GM19035 (cell line): ENCODE data around the gene BTAF1.
"Not testable (repeated sequence)": the region's sequence is repeated elsewhere in the genome, so short reads cannot be mapped to it uniquely, and the experiment has no call there.

Source experiments
- ATAC-seq: cut with Tn5 transposase; IDR thresholded peaks from one replicate; pipeline ENCODE4 v1.9.1; 2021; ENCODE audit not compliant: unreplicated experiment

BTAF1 gene

DNA sequence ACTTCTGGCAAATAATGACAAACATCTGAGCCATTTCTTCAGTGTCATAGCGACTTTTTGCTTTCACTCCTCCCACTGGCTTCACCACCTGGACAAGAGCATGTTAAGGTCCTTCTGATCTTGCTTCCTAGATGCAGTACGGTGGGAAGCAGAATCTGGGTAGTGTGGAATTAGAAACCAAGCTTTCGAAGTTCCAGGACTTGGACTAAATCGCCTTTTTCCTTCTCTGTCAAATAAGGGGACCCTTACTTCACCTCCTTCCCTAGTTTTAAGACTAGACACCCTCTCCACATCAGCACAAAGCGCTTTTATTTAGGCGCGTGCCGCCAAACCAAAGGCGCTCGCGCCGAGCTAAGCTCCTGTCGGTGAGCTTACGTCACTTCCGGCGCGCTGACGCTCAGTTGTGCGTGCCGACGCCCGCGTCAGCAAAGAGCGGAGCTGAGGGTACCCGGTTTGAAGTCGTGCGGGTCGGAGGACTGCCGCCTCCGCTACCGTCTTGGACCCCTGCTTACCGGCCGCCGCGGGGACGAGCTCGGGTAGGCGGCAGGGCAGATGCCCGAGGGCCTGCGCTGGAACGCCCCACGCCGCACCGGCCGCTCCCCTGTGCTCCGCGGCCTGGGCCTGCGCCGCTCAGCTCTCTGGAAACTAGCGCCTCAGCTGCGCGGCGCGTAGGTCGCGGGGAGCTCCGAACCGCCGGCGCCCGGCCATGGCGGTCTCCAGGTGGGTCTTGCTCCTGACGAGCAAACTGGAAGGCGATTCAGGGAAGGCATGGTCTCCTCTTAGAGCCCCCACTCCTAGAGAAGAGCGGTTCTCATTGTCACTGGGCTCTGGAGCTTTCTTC is at the start of gene BTAF1:
TSS of gene BTAF1 (plus strand) at position 400 of the 841 bp plus-strand sequence. CDS start at position 707, 307 bp downstream.
- ATAC-seq: peak; percentile 98

- no peak for ATAC-seq
Observed at GRCh38 chr10:91875156-91875555, 48.4 kb upstream of the BTAF1 start.

DNA sequence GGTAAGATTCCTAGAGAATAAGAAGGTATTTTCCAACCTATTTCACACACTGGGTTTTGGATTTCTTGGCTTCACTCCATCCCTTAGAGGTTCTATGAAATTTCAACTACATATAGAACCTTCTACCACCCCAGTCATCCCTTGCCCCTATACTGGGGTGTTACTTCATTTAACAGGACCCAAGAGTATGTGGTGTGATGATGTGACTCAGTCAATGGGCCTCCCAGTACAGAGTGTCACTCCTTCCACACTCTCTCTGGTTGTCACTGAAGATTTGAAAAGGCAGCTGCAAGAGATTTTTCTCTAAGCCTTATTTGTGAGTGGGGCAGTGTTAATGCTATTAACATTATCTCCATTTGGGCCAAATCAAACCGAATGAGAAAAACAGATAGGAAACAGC is 47.8 kb upstream of the BTAF1 start:
- no peak for ATAC-seq

DNA sequence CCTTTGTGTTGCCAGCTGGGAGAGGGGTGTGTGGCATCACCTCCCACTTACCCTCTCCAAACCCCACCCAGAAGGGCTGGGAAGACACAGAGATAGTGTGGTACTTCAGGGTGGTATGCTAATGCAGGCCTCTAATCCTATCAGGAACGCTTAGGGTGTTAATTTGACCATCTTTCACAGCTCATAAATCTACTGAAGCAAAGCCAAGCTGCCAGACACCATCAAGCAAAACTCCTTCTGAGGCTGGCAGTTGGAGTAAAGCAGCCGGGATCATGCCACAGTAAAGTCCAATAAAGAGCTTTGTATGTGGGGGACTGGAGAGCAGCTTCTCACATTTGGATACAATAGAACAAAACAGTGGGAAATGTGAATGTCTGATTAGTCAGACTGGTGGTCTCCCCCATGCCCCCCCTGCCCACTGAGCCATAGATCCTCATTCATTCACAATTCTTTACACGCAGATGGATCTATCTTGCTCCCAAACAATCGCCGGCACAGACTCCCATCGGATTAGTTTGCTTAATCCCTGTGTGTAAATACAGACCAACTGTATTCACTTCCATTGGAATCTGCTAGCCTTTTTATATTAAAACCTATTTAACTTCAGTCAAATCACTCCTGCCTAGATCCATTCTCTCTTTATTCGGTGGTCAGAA is 43.9 kb upstream of the BTAF1 start:
- ATAC-seq: no peak

GRCh38 chr10:91880310-91880709 is 43.3 kb upstream of the BTAF1 start:
- ATAC-seq: no peak

DNA sequence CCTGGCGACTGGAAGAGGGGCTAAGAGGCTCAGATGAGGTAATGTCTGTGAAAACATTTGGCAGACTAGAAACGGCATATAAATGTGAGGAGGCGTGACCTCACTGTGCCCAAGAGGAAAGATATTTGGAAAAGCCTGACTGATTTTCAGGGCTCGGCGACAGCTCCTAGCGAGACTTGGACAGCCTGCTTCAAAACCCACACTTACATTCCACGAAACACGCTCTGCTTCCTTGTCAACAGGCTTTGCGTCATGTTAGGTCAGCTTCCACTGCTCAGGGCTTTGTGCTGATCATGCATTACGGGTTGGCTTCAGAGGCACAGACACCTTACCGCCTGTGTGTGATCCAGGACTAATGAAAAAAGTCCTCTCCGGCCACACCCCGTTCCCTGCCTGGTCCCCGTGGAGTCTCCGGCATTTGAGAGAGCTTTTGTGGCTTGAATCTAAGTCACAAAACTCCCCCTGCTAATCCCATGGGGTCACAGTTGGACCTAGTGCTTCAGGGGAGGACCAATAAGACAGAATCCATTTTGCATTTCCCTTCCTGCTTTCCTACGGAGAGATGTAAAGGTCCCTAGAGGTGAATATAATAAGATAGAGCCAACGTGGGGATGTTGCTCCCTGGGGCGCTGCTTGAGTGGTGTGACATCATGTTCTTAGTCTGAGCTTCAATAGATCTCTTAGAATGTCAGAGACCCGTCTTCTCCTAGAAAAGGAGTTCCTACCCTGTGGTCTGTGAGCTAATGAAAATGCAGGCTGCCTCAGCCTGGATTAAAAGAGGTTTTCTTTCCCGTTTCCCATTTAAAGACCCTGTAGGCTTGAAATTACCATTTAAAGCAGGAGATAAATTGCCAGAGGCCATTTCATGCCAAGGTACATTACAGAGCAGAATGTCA is 39.8 kb upstream of the BTAF1 start:
- ATAC-seq: no peak

GRCh38 chr10:91884536-91884935 is 39.0 kb upstream of the BTAF1 start:
- no peak for ATAC-seq

GRCh38 chr10:91885362-91886079 is 38.0 kb upstream of the BTAF1 start:
- no peak for ATAC-seq

DNA sequence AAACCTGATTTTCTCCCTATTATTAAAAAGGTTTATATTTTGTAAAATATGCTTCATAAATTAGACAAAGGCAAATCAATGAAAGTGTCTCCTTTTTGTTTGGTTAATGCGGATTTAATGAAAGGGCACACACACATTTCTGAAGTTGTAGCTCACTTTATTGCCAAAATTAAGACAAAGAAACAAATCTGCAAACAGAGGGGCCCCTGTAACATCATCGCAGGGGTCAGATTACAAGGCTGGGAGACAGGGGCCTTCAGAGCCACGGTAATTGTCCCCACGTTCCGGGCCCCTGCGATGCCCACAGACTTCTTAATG is 36.7 kb upstream of the BTAF1 start:
- no peak for ATAC-seq

DNA sequence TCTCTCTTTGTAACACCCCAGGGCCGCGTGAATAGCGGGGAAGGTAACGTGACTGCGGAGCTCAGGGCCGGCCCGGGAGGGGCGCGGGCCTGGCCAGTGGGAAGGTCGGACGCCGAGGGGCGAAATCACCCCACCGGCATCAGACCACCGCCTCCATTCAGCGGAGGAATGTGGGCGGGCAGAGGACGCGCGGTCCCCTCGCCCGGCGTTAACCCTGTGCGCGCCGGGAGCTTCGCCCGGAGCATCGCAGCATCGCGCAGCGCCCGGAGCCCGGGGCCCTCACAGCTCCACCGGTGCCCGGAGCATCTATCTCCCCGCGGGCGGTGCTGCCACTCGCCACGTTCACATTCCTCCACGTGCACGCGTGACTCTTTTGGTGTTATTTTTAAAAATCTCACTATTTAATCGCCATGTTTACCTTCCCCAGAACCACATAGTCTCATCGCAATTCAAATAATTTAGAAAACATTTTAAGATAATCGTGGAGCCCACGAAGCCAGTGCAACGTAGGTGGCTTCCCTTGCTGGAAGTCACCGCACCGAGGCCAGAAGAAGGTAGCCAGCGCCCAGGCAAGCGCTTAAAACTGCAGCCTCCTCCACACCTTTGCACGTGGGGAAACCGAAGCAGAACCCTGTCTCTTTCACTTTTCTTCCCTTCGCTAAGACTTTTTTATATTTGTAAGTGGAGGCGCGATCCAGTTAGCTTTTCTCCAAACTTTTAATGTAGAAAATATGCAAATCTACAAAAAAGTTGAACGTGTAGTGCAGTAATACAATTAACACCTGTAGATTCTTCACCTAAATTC is 36.1 kb upstream of the BTAF1 start:
- no peak for ATAC-seq

- no peak for ATAC-seq
Observed at GRCh38 chr10:91891125-91892001, 32.2 kb upstream of the BTAF1 start.

DNA sequence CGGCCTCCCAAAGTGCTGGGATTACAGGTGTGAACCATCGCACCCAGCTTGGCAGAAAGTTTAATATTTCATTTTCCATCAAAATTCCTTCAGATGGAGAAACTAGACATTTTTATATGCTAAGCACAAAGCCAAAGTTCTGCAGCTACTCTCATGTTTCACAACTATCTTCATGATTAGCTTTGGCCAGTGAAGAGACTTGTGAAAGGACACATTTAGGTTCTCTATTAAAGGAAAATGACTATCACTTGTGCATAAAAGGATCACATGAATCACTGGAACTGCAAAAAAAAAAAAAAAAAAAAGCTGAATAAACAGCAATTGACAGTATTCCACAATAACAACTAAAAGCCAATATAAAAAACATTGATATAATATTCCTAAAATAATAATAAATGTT is 30.5 kb upstream of the BTAF1 start:
- no peak for ATAC-seq

GRCh38 chr10:91894261-91894685 is 29.3 kb upstream of the BTAF1 start:
- not testable (repeated sequence) for ATAC-seq

DNA sequence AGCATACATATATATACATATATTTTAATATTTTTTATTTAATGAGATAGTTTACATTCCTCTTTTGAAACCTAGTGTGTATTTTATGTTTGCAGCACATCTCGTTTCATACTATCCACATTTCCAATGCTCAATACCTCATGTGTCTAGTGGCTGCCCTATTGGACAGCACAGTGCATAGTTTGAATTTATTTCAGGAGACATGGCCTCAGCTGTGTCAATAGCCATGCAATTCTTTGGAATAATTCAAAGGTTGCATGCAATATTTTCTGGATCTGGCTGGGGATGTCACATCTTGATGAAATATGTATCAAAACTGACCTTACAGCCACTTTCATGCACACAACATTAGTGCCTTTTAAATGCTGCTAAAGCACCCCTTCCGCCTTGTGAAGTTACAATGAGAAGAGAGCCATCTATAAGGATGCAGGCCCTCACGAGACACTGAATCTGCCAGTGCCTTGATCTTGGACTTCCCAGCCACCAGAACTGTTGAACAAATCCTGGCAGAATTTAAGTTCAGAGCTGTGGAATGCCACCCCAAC is 27.3 kb upstream of the BTAF1 start:
- no peak for ATAC-seq

DNA sequence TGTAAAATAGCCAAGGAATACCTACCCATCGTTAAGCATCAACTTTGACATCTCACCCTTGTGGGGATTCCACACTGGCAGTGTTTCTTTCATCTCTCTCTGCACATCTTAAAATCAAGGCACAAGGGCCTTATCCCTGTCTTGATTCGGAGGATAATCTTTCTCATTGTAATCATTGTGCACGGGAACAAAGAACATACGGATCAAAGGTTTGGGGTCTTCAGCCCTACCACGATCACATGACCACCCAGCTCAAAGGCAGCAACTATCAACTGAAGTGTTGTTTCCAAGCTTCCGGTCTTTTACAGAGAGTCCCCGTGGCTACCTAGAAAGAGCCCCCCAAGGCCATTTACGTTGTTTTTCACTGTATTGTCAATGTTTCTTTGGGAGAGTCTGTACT is 26.1 kb upstream of the BTAF1 start:
- no peak for ATAC-seq

GRCh38 chr10:91901784-91902677 is 21.5 kb upstream of the BTAF1 start:
- ATAC-seq: no peak

DNA sequence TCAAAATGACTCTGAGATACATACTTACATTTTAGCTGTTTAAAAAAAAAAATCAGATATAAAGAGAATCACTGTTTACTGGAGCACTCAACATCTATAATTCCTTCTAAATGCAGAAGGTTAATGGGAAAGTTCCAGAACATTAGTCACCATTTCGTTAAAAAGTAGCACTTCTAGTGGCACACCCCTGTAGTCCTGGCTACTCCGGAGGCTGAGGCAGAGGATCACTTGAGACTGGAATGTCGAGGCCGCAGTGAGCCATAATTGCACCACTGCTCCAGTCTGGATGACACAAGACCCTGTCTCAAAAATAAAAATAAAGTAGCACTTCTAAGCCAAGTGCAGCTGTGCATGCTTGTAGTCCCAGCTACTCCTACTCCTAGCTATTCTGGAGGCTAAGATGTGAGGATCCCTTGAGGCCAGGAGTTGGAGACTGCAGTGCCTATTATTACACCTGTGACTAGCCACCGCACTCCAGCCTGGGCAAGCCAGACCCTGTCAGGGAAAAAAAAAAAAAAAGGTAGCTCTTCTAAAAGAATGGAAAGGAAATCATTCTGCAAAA is 16.5 kb upstream of the BTAF1 start:
- no peak for ATAC-seq
